NOMO-1 (cell line): ENCODE data around the gene ACAP3.

Source experiments
- DNase-seq, 2 experiments: peaks; one replicate each; lab custom pipeline; 2025; ENCODE audit not compliant: unreplicated experiment in 2 of 2; lab: John Stamatoyannopoulos, UW

ACAP3 gene

GRCh38 chr1:1345860-1346500 lies 38.2 kb upstream of the ACAP3 start:
- no peak for DNase-seq

- DNase-seq = no peak
Measured at GRCh38 chr1:1345384-1345783, 37.7 kb upstream of the ACAP3 start.

DNA sequence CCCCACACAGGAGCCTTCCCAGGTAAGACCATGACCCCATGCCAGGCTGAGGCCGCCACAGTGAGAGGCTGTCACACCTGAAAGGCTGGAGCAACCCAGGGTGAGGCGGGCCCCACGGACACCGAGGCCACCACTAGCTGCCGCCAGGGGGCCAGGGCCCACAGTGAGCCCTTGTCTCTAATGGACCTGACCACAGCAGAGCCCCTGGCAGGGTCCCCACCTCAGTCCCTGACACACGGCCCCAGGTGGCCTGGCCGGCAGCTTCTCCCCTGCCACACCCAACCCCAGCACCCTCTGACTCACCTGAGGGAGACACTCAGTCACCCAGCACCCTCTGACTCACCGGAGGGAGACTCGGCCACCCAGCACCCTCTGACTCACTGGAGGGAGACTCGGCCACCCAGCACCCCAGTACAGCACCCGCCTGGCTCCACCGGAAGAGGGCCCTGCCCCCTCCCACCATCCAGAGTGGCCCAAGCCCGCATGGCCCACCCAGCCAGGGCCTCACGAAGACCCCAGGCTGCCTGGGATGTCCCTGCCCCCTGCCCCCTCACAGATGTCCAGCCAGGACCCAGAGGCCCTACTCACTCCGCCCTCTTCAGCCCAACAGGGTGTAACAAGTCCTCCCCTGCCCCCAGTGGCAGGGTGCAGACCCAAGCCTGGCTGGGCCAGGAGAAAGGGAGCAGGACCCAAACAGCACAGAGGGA lies 37.1 kb upstream of the ACAP3 start:
- DNase-seq = no peak

DNA sequence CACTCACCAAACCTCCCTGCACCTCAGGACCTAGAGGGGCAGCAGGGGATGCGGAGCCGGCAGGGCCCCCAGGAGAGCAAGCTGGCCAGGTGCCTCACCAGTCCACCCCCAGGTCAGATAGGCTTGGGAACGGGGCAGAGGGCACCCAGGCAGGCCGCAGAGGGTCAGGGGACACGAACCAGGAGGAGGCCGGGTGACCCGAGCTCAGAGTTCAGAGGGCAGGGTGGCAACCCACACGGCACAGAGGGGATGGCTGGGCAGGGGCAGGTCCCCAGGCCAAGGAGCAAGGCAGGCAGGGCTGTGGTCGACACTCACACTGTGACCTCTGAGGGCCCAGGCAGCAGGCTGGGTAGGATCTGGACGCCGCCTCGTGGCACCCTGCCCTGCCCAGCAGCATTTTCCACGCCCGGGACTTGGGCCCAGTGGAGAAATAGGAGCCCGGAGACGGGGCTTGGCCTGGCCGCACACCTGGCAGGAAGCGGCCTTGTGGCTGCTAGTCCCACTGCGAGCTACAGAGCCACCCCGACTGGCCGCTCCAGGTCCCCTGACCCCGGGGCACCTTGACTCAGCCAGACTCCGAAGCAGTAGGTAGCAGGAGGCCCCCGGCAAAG lies 36.2 kb upstream of the ACAP3 start:
- DNase-seq = no peak

DNA sequence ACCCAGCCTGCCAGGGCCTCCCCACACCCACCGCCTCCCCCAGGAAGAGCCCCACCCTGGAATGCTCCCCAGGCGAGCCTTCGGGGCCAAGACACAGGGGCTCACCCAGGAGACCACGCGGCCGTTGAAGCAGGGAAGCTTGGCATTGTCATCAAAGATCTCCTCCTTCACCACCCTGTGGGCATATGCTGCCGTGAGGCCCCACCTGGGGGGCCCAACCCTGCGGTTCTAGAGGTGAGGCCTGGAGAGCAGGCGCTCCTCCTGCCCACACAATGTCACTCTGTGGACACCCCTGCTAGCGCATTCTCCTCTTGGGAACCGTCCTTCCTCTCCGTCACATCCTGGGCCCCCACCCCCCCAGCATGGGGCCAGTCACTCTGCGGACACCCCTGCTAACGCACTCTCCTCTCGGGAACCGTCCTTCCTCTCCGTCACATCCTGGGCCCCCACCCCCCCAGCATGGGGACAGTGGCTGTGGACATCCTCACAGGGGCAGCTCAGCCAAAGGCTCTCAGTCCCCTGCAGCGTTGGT lies 34.9 kb upstream of the ACAP3 start:
- no peak for DNase-seq

GRCh38 chr1:1342061-1342562 lies 34.4 kb upstream of the ACAP3 start:
- DNase-seq = no peak

DNA sequence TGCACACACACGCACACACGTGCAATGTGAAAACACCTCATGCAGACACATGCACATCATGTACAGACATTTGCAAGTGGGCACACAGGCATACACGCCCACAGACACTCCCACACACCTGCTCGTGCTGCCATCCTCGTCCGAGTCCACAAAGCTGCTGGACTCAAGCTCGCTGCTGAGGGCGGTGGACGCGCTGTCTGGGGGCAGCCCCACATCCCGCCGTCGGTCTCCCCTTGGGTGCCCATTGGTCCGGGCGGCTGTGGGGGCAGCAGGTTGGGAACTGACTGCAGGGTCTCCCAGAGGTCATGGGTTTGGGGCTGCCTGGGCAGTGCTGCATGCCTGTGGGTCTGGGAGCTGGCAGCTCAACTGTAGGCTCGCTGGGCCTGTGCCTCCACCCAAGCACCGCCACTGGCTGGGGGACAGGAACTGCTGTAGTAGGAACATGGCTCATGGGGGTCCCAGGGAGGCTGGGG lies 33.9 kb upstream of the ACAP3 start:
- no peak for DNase-seq

DNA sequence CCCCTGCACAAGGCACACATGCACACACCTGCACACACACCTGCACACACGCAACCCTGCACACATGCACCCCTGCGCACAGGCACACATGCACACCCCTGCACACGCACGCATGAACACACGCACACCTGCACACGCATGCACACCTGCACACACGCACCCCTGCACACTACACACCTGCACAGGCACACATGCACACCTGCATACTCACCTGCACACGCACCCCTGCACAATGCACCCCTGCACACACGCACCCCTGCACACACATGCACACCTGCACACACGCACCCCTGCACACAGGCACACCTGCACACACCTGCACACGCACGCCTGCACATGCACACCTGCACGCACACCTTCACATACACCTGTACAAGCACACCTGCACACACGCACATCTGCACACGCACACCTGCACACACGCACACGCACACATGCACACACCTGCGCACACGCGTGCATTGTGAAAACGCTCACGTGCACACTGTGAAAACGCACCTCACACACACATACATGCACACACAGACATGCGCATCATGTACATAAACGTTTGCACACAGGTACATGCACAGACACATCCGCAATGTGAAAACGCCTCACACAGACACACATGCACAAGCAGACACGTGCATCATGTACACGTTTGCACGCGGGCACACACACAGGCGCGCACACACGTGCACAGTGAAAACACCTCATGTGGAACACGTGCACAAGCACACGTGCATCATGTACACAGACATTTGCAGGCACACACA lies 33.2 kb upstream of the ACAP3 start:
- DNase-seq = no peak

GRCh38 chr1:1340185-1340584 lies 32.5 kb upstream of the ACAP3 start:
- DNase-seq = no peak

DNA sequence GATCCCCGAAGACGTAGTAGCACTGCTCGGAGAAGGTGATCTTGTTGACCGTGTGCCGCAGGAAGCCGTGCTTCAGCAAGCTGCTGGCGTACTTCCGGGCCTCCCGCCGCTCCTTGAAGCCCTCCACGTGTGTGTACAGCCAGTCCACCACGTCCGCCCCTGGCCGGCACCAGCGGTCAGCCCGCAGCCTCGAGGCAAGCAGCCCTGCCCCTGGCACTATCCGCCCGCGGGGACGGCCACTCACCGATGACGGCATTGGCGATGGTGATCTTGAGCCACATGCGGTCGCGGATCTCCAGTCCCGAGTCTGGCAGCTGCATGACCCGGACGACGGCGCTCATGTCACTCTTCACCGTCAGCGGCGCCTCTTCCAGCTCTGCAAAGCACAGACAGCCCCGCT lies 30.5 kb upstream of the ACAP3 start:
- DNase-seq = no peak

GRCh38 chr1:1337793-1338147 lies 30.0 kb upstream of the ACAP3 start:
- no peak for DNase-seq

DNA sequence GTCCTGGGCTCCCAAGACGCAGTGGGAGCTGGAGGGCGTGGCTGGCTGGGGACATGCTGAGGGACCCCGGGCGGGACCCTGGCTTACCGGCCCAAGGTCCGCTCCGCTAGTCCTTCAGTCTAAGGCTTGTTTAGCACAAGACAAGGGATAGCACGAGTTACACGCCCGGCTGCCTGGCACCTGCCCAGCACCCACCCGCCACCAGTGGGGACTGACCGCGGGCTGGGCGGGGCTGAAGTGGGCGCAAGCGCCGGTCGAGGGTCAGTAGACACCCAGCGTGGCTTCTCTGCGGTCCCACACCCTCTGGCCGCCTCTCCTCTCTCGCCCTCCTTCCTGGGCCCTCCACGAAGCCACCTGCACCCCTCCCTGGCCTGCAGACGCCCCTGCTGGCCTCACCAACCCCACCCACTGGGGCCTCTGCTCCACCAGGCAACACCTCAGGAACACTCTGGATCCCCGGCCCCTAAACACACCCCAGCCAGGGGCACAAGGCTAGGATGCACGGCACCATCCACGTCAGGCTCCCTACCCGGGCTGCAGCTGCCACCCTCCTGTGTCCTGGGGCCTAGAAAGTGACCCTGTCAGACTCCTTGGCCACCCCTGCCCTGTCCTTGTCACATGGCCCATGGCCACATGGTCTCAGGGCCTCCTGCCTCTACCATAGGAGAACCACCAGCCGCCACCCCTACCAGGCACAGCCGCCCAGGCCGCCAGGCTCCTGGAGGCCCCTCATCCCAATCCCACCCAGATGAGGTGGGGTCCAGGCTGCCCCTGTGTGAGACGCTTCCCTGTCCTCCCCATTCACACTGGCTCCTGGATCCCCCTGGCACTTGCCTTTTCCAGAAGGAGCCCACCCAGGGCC lies 29.4 kb upstream of the ACAP3 start:
- DNase-seq = no peak

- DNase-seq = no peak
Measured at GRCh38 chr1:1336446-1336845, 28.7 kb upstream of the ACAP3 start.

- no peak for DNase-seq
Measured at GRCh38 chr1:1335792-1336248, 28.1 kb upstream of the ACAP3 start.

- no peak for DNase-seq
Measured at GRCh38 chr1:1335283-1335682, 27.6 kb upstream of the ACAP3 start.

GRCh38 chr1:1334835-1335234 lies 27.1 kb upstream of the ACAP3 start:
- DNase-seq = no peak

GRCh38 chr1:1333551-1334241 lies 26.0 kb upstream of the ACAP3 start:
- no peak for DNase-seq

- DNase-seq = no peak
Measured at GRCh38 chr1:1332774-1333480, 25.2 kb upstream of the ACAP3 start.
